Hematopoietic multipotent progenitor cell treated with erythropoietin and hydrocortisone succinate and interleukin-3 and kit ligand, for 17 days (in vitro differentiated cells): ENCODE measurements around the gene KRTAP5-5.
"Not testable (repeated sequence)": the region's sequence is repeated elsewhere in the genome, so short reads cannot be mapped to it uniquely, and the experiment has no call there.

Experiments used
- DNase-seq: peaks from one replicate; pipeline ENCODE4 v3.0.0-alpha.2; 2015; ENCODE audit warnings: low spot score

The KRTAP5-5 gene

DNA sequence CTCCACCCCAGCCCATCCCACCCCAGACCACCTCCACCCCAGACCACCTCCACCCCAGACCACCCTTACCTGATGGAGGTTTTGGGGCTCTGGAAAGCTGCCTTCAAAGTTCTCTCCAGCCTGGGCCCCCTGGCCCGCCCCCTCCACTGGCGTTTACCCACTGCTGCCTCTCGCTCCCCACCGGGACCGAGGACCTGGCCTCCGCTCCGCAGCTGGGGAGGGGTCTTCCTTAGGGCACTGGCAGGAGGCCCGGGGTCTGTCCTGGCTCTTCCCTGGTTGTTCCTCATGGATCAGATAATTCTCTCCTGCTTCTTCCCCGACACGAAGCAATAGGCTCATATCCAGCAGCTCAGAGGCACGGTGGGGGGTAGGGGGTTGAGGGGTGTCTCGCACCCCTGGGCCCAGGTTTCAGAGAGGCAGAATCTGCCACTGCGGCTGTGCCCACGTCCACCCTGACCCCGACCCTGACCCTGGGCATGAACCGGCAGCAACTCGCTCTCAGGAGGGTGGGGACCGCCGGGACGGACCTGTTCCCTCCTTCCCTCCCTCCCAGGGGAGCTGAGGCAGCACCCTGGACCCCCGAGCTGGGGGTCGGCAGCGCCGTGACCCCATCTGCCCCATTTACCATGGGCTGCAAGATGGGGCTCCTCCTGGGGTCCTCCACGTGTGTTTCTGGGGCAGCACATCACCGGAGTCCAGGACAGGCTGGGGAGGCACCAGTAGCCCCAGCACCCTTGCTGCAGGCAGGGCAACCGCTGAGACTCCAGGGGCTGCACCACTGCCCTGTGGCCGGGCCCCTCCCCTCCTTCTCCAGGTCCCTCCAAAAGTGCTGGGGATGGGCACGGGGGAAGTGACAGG, 12.9 kb downstream of the KRTAP5-5 start:
- DNase-seq = no peak

DNA sequence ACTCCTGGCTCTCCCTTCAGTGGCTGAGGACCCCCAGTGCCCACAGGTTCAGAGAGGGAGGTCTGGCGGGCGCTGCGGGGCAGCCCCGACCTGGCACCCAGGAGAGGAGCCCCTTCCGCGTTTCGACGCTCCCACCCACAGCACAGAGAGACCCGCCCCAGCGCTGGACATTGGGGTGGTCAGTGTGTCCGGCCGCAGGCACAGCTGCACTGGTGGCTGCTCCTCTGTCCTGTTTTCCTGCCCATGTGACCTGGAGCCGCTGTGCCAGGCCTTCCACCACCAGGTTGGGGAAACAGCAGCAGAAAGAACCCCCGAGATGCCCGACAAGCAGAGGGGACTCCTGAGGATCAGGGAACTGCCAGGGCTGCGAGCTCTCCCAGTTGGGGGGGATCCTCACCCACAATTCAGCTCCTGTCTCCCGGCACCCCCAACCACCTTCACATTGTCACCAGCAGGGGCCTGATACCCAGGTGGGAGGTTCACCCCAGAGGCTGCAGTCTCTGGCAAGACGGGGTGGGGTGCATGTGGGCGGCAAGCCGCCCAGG, 13.6 kb downstream of the KRTAP5-5 start:
- no peak for DNase-seq

DNA sequence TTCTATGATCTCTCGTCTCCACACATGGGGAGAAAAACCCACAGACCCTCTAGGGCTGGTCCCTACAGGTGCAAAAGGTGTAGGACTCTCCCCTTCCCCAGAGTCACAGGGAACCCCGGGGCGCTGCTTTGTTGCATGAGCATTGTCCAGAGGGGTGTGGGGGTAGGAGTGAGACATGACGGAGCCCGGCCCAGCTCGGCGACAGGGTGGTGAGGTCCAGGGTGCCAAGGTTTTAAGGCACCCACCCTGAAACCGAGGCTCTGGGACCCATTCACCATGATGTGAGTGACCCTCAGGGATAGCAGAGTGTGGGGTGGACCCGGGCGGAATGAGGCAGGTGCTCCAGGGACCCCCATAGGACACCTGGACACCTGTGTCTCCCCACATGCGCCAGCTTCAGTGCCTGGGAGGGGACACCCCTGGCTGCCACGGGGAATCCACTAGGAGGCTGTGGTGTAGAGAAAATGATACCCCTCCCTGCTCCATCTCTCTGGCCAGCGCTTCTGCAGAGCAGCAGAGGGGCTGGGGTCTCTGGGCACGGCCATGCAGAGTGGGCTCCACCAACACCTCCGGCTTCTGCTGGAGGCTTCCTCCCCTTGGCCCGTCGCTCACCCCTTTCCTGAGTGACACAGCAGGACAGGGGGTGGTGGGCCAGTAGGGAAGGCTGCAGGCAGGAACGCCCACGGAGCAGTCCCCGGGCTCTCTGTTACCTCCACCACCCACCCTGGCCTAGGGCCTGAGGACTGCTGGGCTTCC, 15.2 kb downstream of the KRTAP5-5 start:
- no peak for DNase-seq

DNA sequence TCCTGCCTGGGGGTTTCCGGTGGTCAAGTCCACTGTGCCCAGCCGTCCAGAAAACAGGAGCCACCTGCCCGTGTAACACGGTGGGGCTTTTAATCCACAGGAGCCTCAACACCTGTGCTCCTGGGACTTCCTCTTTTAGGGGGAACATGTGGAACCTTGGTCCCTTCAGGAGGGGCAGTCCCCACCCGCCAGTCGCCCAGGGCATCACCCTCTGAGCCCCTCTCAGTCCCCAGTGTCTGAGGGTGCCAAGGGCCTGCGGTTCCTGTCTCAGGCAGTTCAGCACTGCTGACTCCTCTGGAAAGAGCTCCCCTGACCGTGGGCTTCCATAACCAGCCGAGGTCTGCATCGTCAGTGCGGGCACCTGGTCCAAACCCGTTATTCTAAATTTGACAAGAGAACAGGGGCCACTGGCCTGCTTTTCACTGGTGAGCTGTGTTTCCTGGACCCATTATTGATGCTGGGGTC, 15.8 kb downstream of the KRTAP5-5 start:
- no peak for DNase-seq

DNA sequence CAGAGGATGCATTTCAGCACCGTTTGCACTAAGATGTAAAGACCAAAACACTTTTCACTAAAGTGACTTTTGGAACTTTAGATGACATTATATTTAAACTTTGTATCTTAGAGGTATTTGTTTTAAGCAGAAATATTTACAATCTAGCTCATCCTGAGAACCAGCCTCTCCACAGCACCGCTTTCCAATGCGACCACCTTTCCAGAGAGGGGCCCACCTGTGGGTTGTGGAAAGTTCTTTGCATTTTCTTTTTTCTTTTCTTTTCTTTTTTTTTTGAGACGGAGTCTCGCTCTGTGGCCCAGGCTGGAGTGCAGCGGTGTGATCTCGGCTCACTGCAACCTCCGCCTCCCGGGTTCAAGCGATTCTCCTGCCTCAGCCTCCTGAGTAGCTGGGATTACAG, 17.0 kb downstream of the KRTAP5-5 start:
- not testable (repeated sequence) for DNase-seq

DNA sequence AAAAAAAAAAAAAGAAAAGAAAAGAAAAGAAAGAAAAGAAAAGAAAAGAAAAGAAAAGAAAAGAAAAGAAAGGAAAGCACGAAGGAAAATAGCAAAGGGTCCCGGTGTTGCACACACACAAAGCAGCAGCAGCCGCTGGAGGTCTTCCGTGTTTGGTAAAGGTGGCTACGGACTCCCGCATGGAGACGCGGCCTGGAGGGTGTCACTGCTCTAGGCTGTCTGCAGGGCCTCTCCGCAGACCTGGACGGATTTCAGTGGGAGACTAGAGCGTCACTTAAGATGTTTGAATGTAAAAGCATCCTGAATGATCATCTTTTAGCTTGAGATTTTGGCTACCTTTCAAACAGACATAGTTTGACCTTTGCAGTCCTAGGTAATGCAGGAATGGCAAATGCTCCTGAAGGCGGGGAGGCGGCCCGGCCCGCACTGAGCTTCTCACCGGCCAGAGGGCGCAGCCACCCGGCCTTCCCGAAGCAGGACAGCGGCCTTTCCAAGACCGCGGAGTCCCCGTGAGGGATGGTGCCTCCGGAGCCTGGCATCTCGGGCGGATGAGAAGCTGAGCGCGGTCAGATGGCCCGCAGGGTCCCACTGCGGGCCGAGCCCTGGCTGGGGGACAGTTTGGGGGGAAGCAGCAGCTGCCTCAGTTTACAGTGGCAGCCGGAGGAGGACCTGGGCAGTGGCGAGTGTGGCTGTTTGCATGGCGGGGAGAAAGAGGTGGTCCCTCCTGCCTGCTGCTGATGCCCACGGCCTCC, 18.5 kb downstream of the KRTAP5-5 start:
- no peak for DNase-seq

DNA sequence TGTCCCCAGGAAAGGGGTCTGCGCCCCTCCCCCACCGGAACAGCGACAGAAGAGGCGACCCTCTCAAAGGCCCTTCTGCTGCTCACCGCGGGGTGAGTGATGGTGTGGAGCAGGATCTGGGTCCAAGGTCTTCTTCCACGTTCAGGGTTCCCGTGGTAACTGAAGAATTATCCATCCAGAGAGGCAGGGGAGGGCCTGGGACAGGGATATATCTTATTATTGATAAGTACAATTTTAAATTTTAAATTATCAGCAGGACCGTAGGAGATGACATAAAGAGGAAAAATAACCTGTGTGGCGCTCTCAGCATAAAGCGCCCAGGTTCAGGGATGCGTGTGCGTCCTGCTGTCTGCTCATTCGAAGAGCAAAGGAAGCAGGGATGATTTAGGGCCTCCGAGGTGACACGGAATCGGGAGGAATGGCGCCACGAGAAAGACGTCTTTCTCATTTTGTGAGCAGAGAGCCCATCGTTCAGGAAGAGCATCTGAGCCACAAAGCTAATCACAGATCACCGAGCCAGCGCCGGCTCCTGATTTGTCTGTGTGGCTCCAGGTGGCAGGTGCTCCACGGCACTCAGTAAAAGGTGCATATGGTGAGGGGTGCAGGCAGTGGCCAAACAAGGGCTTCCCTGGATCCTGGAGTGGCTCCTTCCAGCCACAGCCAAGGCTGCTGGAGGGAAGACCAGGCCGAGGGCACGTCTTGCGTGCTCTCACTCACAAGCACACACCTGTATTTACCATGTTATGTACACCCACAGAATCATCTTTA, 19.3 kb downstream of the KRTAP5-5 start:
- no peak for DNase-seq

DNA sequence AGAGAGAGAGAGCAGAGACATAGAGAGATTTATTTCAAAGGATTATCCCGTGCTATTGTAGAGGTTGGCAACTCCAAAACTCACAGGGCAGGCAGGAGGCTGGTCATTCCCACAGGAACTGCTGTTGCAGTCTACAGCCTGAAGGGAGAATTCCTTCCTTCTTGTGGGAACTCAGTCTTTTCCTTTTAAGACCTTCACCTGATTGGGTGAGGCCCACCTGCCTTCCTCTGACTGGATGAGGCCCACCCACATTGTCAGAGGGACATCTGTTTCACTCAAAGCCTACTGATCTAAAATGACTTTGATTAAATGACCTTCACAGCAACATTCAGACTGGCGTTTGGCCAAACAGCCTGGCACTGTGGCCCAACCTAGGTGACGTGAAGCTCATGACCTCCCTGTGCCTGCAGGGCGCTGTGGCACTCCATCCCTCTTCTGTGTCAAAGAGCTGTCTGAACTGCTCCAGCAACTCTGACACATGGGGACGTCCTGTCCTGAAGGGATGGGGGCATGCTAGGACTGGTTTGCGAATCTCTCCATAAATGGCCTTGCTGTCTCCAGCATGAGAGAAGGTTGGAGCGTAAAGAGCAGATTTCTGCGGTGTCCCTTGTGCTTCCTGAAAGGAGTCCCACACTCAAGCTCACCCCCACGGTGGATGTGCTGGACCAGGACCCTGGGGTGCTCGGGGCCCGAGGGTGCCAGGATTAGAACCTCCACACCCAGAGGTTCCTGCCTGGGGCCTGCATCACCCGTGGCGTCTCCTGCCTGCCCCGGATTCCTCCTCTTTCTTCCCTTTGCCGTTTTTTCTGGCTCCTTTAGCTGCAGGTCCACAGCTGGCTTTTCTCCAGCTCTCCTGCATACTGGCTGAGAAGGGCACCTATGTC, 20.7 kb downstream of the KRTAP5-5 start:
- no peak for DNase-seq

DNA sequence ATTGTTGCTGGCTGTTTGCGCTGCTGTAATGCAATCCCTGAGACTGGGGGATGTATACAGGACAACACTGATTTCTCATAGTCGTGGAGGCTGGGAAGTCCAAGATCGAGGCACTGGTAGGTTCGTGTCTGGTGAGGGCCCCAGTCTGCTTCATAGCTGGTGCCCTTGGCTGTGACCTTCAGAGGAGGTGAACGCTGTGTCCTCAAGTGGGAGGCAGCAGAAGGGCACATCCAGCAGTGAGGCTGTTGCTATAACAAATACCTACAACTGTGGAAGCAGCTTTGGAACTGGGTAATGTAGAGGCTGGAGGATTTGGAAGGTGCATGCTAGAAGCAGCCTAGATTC, 21.3 kb downstream of the KRTAP5-5 start:
- DNase-seq = no peak

DNA sequence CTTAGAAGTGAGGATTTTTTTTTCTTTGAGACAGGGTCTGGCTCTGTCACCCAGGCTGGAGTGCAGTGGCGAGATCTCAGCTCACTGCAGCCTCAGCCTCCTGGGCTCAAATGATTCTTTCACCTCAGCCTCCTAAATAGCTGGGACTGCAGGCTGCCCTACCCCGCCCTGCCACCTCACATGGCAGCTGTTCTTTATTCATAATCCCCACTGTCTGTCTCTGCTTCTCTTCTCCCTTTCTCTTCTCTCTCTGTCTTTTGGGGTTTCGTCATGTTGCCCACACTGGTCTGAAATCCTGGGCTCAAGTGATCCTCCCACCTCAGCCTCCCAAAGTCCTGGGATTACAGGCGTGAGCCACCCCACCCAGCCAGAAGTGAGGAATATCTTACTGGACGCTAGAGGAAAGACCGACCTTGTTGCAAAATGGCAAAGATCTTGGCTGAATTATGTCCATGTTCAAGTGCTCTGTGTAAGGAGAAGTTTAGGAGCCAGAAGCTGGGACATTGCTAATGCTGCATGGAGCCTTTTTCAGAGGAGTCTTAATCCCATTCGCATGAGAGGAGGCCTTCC, 21.9 kb downstream of the KRTAP5-5 start:
- DNase-seq = no peak

DNA sequence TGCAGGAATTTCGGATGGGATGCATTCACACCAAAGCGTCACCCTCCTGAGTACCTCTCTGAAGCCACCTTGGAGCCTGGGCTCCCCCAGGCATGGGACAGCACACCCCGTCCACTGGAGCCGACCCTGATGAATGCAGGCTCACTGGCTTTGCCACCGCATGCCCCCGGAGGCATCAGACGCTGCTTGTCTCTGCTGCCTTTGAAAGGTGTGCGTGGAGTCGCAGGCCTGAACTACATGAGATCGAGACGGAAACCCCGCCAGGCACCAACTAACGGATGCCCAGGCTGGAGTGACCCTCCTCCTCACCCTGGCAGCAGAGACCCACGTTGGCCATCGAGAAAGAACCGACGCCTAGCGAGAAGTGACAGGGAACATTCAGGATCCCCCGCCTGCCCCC, 22.5 kb downstream of the KRTAP5-5 start:
- DNase-seq = no peak

DNA sequence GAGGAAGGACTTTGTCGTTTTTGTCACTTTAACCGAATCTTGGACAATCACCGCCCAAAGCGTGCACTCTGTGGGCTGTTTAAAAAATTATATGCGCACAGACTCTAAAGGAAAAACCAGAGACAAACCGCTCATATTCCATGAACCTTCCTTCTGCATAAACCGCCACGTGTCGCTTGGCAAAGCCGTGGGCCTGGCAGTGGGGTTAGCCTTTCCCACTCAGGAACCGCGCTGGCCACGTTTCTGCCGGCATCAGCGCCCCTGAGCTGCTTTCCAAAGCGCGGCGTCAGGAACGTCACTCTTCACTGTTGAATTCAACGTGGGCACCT, 22.8 kb downstream of the KRTAP5-5 start:
- no peak for DNase-seq

DNA sequence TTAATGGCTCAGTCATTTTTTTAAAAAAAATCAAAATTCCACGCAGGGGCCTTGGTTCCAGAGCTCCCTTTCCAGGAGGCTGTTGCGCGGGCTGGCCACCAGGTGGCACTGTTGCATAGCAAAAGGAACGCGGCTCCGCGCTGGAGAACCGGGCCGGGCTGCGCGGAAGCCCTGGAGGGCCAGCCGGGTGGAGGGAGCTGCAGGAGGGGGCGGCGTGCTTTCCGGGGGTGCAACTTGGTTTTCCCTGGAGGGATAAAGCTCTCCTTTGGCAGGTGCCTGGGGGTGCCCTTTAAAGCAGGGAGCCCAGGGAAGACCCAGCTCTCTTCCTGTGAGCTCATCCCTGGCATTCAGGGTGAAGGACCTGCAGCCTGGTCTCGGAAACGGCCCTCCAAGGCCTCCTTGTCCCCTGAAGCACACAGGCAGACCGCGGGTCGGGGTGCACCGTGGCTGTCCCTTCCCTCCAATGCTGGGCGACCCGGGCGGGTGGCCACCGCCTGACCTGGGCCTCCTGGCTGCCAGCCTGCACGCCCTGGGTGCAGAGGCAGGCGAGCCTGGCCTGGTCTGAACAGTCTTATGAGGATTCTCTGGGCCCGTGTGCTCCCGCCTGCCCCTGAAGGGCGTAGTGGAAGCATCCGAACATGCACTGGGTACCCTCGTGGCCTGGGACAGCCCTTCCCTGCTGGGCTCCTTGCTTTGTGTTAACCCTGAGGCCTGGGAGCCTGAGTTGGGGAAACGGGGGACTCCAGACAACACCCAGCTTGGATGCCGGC, 23.4 kb downstream of the KRTAP5-5 start:
- DNase-seq = peak; percentile 69

DNA sequence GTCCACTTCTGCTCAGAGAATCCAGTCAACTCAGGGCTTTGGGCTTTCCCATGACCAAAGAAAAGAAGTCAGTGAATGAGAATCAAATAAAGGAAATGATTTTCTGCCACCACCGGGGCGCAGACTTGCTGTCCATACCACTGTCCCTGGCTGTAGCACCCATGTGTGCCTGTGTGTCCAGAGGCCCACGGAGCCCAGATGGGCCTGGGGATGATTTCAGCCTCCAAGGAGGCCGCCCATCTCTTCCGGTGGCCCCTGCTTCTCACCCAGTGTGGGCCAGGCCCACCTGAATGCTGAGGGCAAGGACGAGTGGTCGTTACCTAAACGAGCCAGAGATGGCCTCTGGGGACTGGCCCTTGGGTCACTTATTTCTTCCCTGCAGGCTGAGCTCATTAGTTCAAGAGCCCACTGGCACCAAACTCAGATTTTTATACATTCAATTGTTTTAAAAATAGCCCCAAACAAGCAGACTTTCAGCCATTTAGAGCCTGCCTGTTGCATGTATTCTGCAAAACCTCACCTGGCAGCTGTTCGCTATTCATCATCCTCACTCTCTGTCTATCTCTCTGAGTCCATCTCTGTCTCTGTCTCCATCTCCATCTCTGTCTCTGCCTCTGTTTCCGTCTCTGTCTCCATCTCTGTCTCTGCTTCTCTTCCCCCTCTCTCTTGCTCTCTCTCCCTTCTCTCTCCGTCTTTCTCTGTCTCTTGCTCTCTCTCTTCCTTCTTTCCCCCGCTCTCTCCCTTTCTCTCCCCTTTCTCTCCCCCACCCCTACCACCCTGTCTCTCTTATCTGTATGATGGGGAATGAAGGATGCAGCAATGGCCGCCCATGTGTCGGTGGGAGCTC, 24.2 kb downstream of the KRTAP5-5 start:
- no peak for DNase-seq

DNA sequence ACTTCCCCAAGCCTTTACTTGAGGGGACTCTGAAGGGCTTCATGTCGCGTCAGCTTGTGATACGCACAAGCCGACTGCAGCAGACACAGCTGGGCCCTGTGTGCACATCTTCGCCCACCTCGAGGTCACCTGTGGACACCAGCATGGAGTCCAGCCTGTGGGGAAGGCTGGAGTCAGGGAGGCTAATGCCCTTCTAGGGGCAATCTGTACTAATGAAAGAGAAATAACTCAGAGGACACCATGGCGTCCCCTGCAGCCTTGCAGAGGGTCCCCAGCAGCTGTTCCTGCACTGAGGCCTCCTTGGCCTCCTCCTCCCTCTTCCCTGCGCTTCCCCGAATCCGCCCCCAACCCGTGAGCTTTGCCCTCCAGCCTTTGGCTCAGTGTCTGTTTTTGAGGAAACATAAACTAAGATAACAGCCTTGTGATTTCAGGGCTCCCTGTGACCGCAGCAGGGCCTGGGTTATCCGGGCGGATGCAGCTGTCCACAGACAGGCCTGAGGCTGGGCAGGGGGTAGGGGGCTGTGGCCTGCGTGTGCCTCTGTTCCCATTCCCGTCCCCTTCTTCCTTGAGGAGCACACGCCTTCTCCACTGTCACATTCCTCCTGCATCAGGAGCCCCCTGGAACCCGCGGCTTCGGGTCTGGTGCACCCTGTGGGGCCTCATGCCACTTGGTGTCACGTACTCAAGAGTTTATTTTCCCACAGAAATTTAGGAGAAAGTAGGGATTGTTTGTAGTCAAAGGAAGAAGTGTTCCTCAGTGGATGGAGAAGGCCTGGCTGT, 25.0 kb downstream of the KRTAP5-5 start:
- DNase-seq = no peak

DNA sequence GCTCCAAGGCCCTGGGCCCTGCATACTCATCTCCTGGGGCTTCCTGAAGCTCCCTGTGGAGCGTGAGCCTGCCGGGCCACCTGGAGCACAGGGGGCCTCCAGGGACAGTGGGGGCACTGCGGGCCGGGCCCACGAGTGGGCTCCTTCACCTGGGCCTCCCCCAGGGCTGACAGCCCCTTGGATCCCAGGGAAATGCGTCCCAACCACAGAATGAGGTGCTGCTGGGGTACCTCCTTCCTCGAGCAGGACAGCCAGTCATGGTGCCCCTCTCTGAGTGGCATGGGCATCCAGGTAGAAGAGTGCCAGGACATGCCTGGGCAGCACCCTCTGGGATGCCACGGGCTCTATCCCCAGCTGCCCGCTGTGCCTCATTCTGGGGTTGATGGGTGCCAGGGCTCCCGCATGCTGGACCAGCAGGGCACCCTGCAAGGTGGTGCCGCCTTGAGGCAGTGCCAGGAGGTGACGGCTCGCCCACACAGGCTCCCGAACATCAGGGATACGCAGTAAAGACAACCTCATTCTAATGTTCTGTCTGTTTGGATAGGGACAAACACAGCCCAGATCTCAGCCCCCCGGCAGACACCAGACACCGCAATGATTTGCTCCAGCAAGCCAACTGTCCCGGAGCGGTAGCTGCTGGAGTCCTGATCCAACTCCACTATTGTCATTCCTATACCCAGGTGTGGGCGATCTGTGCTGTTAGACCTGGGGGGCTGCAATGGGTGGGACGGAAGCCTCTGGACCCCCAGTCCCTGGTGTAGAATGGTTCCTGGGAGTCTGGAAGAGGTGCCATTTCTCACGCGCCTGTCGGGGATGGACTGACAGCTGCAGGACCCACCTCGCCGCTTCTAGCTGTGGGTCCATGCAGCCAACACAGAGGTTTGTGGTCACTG, 25.8 kb downstream of the KRTAP5-5 start:
- DNase-seq = no peak

DNA sequence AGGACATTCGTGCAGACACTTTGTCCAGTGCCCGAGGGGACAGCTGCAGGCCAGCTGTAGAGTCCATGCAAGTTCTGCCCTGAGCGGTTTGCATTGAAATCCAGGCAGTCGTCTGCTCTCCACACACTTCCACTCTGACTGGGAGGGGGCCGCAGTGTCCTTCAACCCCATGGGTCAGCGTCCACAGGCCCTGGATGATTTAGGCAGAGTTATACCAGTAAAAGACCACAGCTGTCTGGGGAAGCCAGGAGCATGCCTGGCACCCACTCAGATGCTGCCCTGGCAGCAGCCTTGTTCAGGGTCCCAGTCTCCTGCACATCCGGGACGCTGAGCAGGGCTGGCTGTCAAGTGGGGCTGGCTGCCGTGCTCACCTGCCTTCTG, 26.5 kb downstream of the KRTAP5-5 start:
- DNase-seq = no peak
